SKM-1 (cell line): Measurements from ENCODE around the gene SLC25A3.
A peak's percentile ranks its signal among the peaks of the same experiment; 100 is the strongest.
"Not testable (repeated sequence)": the region's sequence is repeated elsewhere in the genome, so short reads cannot be mapped to it uniquely, and the experiment has no call there.

ENCODE experiments used
- DNase-seq: peaks from one replicate; lab custom pipeline; 2025; ENCODE audit not compliant: unreplicated experiment; lab: John Stamatoyannopoulos, UW

Gene SLC25A3

GRCh38 chr12:98593351-98594049, at the start of gene SLC25A3:
Gene SLC25A3 (plus strand): TSS chr12:98593686. CDS start chr12:98593979, 293 bp downstream.
- peak; percentile 67 for DNase-seq

- no peak for DNase-seq
These were observed 49.8 kb upstream of the SLC25A3 start for GRCh38 chr12:98543701-98544100.

- DNase-seq, result no peak
These were observed 48.7 kb upstream of the SLC25A3 start for GRCh38 chr12:98544751-98545150.

DNA sequence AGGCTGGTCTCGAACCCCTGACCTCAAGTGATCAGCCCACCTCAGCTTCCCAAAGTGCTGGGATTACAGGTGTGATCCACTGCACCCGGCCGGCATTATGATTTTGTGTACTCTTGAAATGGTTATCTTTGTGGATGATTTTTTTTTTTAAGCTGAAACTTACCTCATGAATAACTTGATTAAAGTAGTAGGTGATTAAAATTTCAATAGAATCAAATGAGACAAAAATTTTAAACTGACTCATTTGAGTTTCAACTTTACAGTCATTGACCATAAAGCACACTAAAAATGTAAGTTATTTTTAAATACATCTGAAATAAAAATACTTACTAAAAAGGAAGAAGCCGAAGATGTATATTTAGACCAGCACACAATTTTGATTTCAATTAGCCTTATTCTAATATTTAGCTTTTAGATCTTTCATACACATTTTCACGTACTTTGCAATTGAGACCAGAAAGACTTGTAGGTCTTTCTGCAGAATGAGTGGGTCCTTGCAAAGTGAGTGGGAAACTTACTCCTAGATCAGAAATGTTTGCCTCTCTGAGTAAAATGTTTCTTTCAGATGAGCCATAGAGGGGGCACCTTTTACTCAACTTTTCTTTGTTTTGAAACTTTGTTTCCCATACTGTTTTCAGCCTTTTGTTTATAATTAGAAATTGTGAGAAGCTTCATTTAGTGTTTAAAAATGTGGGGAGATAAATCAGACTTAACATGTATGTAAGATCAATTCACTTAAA, 43.9 kb upstream of the SLC25A3 start:
- DNase-seq, result no peak

- DNase-seq, result no peak
These were observed 41.7 kb upstream of the SLC25A3 start for GRCh38 chr12:98551787-98552186.

DNA sequence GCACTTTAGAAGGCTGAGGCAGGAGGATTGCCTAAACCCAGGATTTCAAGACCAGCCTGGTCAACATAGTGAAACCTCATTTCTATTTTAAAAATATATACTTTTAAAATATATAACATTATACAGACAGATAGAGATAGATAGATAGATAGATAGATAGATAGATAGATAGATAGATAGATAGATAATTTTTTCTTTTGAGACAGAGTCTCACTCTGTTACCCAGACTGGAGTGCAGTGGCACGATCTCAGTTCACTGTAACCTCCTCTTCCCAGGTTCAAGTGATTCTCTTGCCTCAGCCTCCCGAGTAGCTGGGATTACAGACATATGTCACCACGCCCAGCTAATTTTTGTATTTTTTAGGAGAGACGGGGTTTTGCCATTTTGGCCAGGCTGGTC, 35.4 kb upstream of the SLC25A3 start:
- not testable (repeated sequence) for DNase-seq

- no peak for DNase-seq
These were observed 33.8 kb upstream of the SLC25A3 start for GRCh38 chr12:98559666-98560065.

- DNase-seq, result no peak
These were observed 31.6 kb upstream of the SLC25A3 start for GRCh38 chr12:98561846-98562245.

DNA sequence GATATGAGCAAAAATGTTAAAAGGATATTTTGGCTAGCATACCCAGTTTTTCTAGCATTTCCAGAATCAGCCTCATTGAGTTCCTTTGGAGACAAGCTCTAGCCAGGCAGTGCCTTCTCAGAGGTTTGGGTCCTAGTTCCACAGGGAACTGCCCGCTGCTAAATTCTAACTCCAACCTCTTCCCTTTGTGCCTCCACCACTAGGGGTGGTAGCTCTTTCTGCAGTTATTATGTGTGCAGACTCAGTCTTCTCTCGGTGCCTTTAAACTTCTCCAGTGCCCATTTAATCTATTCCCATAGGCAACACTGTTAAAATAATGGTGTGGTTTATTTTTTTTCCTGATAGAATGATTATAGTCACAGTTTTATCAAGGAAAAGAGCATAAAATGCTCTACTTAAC, 21.5 kb upstream of the SLC25A3 start:
- DNase-seq, result no peak

GRCh38 chr12:98574110-98574509, 19.4 kb upstream of the SLC25A3 start:
- DNase-seq, result no peak

- DNase-seq, result no peak
These were observed 18.5 kb upstream of the SLC25A3 start for GRCh38 chr12:98575013-98575412.

- not testable (repeated sequence) for DNase-seq
These were observed 16.7 kb upstream of the SLC25A3 start for GRCh38 chr12:98576795-98577194.

GRCh38 chr12:98578392-98578791, 15.1 kb upstream of the SLC25A3 start:
- no peak for DNase-seq

GRCh38 chr12:98578821-98579220, 14.7 kb upstream of the SLC25A3 start:
- no peak for DNase-seq

DNA sequence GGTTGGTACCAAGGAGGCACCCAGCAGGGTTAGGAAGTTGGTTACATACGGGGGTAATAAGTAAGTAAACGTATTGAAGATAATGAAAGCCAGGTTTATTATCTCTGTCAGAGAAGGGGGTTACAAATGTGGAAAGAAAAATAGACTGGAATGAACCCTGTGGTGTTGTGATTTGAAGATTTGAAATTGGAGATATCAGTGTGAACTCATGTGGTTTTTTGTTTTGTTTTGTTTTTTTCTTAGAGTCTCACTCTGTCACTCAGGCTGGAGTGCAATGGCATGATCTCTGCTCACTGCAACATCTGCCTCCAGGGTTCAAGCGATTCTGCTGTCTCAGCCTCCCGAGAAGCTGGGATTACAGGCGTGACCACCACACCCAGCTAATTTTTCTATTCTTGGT, 14.1 kb upstream of the SLC25A3 start:
- DNase-seq, result no peak

GRCh38 chr12:98579835-98580234, 13.7 kb upstream of the SLC25A3 start:
- no peak for DNase-seq

DNA sequence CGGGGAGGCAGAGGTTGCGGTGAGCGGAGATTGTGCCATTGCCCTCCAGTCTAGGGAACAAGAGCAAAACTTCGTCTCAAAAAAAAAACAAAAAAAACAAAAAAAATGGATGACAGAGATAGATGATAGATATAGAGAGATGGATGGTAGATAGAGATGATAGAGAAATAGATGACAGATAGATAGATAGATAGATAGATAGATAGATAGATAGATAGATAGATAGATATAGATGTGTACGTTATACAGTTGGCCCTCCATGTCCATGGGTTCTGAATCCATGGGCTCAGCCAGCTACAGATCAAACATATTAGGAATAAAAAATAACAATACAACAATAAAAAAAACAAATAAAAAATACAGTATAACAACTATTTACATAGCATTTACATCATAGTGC, 12.8 kb upstream of the SLC25A3 start:
- DNase-seq, result no peak

GRCh38 chr12:98581101-98581500, 12.4 kb upstream of the SLC25A3 start:
- DNase-seq, result no peak

- DNase-seq, result no peak
These were observed 11.4 kb upstream of the SLC25A3 start for GRCh38 chr12:98582093-98582492.

- no peak for DNase-seq
These were observed 6.4 kb upstream of the SLC25A3 start for GRCh38 chr12:98587084-98587483.

- DNase-seq, result no peak
These were observed 2.3 kb upstream of the SLC25A3 start for GRCh38 chr12:98591209-98591608.

DNA sequence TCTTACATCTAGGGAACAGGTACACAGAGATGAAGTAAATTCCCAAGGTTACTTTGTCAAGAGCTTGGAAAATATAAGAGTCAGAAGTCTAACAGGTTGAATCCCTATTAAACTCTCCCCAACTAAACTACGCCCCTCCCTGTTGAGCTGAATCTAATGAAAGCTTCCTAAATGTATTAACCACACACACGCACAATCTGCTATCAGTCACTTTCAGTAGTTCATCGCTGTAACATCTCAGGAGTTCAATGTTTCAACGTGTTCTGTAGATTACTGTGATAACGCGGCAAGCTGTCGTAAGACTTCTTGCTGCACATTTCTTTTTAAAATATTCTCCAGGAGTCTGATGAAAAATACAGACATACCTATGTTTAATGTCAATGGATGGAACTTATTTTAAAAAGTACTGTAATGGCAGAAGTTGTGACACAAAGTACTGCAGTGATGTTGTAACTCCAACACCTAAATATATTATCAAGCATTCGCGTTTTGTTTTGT, 612 bp upstream of the SLC25A3 start:
- DNase-seq, result no peak
